PC-3 (cell line): Measurements from ENCODE around the gene FBXO34. TPM values are rescaled to one million over a fixed set of nuclear protein-coding genes. Genes with fewer than 3 reads are reported as not detected.

ENCODE experiments used
- ATAC-seq: fragments of 200-7000 bp; cut with Tn5 transposase; 2 replicates; pipeline ENCODE4 v1.9.1; 2020; ENCODE audit warnings: mild to moderate bottlenecking, moderate library complexity
- BruUV-seq: library from RNA; stranded (reverse); fragments of 400-500 nt; replicated peaks from 2 replicates; lab custom pipeline; 2021; lab: Mats Ljungman, UMichigan
- CTCF ChIA-PET: fragments of 300-600 bp; sonication (Branson Sonifier 250); formaldehyde crosslinking; loops from one replicate; lab custom pipeline; 2022; ENCODE audit warnings: antibody characterized with exemption; lab: Charles Lee
- POLR2A ChIA-PET: fragments of 300-600 bp; sonication (Branson Sonifier 250); formaldehyde crosslinking; loops from one replicate; lab custom pipeline; 2022; ENCODE audit warnings: antibody characterized with exemption; ENCODE audit not compliant: unreplicated experiment; lab: Charles Lee
- DNase-seq: peaks from one replicate; pipeline ENCODE4 v3.0.0-alpha.2; 2015
- H2AFZ ChIP-seq: fragments of 300-600 bp; sonication (generic); 2 replicates; pipeline ENCODE4 v1.6.0; 2016; ENCODE audit warnings: antibody characterized with exemption, low read length
- H3F3A ChIP-seq: fragments of 300-600 bp; sonication (generic); one replicate; pipeline ENCODE4 v1.6.0; 2017; ENCODE audit warnings: antibody characterized with exemption, low read length, control low read depth, mild to moderate bottlenecking; ENCODE audit not compliant: unreplicated experiment
- H3K27ac ChIP-seq: fragments of 300-600 bp; sonication (generic); 2 replicates; pipeline ENCODE4 v1.5.1; 2016; ENCODE audit warnings: mild to moderate bottlenecking, low read length
- H3K27me3 ChIP-seq: fragments of 300-600 bp; sonication (generic); 2 replicates; pipeline ENCODE4 v1.6.1; 2016; ENCODE audit warnings: low read length, mixed read lengths
- H3K36me3 ChIP-seq: fragments of 300-600 bp; sonication (generic); 2 replicates; pipeline ENCODE4 v1.6.1; 2016; ENCODE audit warnings: low read depth, mixed run types, low read length, mixed read lengths
- H3K4me1 ChIP-seq: fragments of 300-600 bp; sonication (generic); 2 replicates; pipeline ENCODE4 v1.5.1; 2016; ENCODE audit warnings: low read length; ENCODE audit not compliant: insufficient read depth
- H3K4me2 ChIP-seq: fragments of 300-600 bp; sonication (generic); 2 replicates; pipeline ENCODE4 v1.6.0; 2016; ENCODE audit warnings: low read length
- H3K4me3 ChIP-seq: fragments of 300-600 bp; sonication (generic); 2 replicates; pipeline ENCODE4 v1.5.1; 2016; ENCODE audit warnings: mild to moderate bottlenecking, low read length, mixed read lengths
- H3K79me2 ChIP-seq: fragments of 300-600 bp; sonication (generic); 2 replicates; pipeline ENCODE4 v1.6.1; 2017; ENCODE audit warnings: low read length, mixed read lengths
- H3K9ac ChIP-seq: fragments of 300-600 bp; sonication (generic); 2 replicates; pipeline ENCODE4 v1.6.0; 2016; ENCODE audit warnings: mild to moderate bottlenecking, low read length
- H3K9me2 ChIP-seq: fragments of 300-600 bp; sonication (generic); replicated peaks from 2 replicates; pipeline ENCODE4 v1.6.1; 2016; ENCODE audit warnings: mixed run types, low read length, mixed read lengths
- H3K9me3 ChIP-seq: fragments of 300-600 bp; sonication (generic); 2 replicates; pipeline ENCODE4 v1.6.1; 2016; ENCODE audit warnings: low read length, mixed read lengths
- H4K20me1 ChIP-seq: fragments of 300-600 bp; sonication (generic); 2 replicates; pipeline ENCODE4 v1.6.1; 2016; ENCODE audit warnings: low read length, mixed read lengths
- EZH2 ChIP-seq: fragments of 300-600 bp; sonication (generic); IDR thresholded peaks from one replicate; pipeline ENCODE4 v1.6.1; 2017; ENCODE audit warnings: antibody characterized with exemption, mild to moderate bottlenecking, low read length; ENCODE audit not compliant: unreplicated experiment
- EZH2phosphoT487 ChIP-seq: fragments of 300-600 bp; sonication (generic); IDR thresholded peaks from 2 replicates; pipeline ENCODE4 v1.6.1; 2018; ENCODE audit warnings: mild to moderate bottlenecking, antibody characterized with exemption, low read length, borderline replicate concordance
- intact Hi-C: fragments of 100-400 bp; cut with micrococcal nuclease; formaldehyde crosslinking; loops from 2 replicates; pipeline ENCODE4 v1.9.0; 2023
- total RNA-seq: library from RNA; depleted of rRNA; stranded (reverse); fragments of >200 nt; gene quantifications from 2 replicates; pipeline ENCODE4 v1.2.3, GENCODE V29; 2014
- TF ChIP-seq, protein P1 (sequence below): fragments of 300-600 bp; sonication (generic); conservative IDR thresholded peaks from 2 replicates; pipeline ENCODE4 v1.5.1; 2017; ENCODE audit warnings: antibody characterized with exemption, low read depth, mild to moderate bottlenecking, low read length

FBXO34 gene
- total RNA-seq, 1 experiment from 2014 or later: 35.9 TPM

DNA sequence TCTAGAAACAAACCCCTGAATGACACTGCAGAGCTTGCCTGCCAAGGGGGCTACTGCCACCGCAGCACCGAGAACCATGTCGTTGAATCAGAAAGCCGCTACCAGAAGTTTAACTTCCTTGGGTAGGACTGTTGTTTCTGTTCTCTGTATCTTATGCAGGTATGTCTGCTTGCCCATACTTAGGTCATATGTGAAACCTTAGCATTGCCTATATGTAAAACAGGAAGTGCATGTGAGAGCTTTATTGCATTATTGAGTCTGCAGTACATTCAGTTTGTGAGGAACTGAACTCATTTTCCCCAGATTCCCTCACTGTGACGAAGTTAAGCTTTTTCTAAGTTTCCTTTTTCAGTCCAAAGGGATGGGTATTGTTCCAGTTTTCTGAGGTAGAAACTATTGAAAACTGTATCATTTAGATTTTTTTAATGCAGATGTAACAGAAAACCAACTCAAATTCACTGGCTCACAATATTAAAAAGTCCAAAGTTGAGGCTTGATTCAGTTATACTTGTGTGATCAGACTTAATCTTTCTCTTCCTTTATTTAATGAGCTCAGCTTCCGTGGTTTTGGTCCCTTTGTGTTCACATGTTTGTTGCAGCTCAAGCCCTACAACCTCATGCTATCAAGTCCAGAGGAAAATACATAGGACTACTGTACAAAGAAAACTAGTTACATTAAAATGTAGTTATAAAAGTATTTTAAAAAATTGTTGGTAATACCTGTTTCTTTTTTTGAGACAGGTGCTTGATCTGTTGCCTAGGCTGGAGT, 6.9 kb downstream of the FBXO34 start:
- peaks cover 98% of the 10 kb centered on the region for H3K79me2 ChIP-seq
- H3K36me3 ChIP-seq: 0 out of 2 replicates have a peak, but pooled peaks cover 3% of the 10 kb centered on the region
- H2AFZ ChIP-seq: no peak overlapping the region
- H3K4me1 ChIP-seq: peaks cover 18% of the 10 kb centered on the region
- ATAC-seq (no peak), DNase-seq (no peak)
- intact Hi-C loops: no loop called here
- POLR2A ChIA-PET: interaction anchor here (0.7 kb wide), 1 partner anchor 227 kb away, joined by 3 read pairs; no protein-coding TSS in a partner anchor
- no peaks in the 10 kb centered on the region for H3K27me3 ChIP-seq
- peaks cover 36% of the 10 kb centered on the region for H4K20me1 ChIP-seq
- H3F3A ChIP-seq: no peaks in the 10 kb centered on the region
- H3K9ac ChIP-seq: no peak overlapping the region
- H3K9me3 ChIP-seq: no peaks in the 10 kb centered on the region
- H3K4me2 ChIP-seq: no peak overlapping the region
- H3K4me3 ChIP-seq: no peak overlapping the region
- TF ChIP-seq EZH2phosphoT487 (no peak), EZH2 (no peak)
- TF ChIP-seq, protein P1, sequence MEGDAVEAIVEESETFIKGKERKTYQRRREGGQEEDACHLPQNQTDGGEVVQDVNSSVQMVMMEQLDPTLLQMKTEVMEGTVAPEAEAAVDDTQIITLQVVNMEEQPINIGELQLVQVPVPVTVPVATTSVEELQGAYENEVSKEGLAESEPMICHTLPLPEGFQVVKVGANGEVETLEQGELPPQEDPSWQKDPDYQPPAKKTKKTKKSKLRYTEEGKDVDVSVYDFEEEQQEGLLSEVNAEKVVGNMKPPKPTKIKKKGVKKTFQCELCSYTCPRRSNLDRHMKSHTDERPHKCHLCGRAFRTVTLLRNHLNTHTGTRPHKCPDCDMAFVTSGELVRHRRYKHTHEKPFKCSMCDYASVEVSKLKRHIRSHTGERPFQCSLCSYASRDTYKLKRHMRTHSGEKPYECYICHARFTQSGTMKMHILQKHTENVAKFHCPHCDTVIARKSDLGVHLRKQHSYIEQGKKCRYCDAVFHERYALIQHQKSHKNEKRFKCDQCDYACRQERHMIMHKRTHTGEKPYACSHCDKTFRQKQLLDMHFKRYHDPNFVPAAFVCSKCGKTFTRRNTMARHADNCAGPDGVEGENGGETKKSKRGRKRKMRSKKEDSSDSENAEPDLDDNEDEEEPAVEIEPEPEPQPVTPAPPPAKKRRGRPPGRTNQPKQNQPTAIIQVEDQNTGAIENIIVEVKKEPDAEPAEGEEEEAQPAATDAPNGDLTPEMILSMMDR: no peak
- H3K27ac ChIP-seq: no peak overlapping the region
- no peaks in the 10 kb centered on the region for H3K9me2 ChIP-seq
- CTCF ChIA-PET: no interaction called here
- BruUV-seq: no TSS peak

DNA sequence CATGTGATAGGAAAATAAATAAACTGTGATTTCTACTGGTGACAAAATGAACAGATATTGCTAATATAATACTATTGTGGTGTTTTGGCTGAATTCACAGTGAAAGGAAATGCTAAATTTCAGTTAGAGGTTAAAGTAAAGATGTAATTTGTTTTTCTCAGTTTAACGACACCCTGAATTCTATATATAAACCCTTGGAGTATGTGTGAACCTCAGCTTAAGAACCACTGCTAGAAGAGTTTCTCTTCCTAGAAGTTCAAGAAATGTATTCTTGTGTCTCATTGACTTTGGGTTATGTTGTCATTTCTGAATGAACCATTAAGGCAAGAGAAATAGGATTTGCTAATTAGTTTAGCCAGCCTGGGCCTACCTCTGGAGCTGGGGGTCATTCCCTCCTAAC, 8.2 kb downstream of the FBXO34 start:
- CTCF ChIA-PET: no interaction called here

More for the DNA sequence above, 8.2 kb downstream of the FBXO34 start:
- Histone ChIP-seq H3K27me3 (no peaks in the 10 kb centered on the region), H3K9ac (no peak overlapping the region), H3K27ac (no peak overlapping the region), H3F3A (no peaks in the 10 kb centered on the region), H3K4me2 (no peak overlapping the region), H3K4me3 (no peak overlapping the region), H4K20me1 (peaks cover 27% of the 10 kb centered on the region), H3K79me2 (peaks cover 95% of the 10 kb centered on the region), H2AFZ (no peak overlapping the region), H3K36me3 (0 out of 2 replicates have a peak, but pooled peaks cover 3% of the 10 kb centered on the region), H3K9me2 (no peaks in the 10 kb centered on the region), H3K9me3 (no peaks in the 10 kb centered on the region), H3K4me1 (peaks cover 6% of the 10 kb centered on the region)
- DNase-seq (no peak), ATAC-seq (no peak)
- BruUV-seq: no TSS peak
- intact Hi-C loops: no loop called here
- POLR2A ChIA-PET: no interaction called here
- no peak for TF ChIP-seq EZH2phosphoT487
- TF ChIP-seq, protein P1: no peak
- TF ChIP-seq EZH2: no peak
